Loucy (cell line): Measurements from ENCODE around the gene SLITRK2.

Experiments
- H2AFZ ChIP-seq: fragments of 200-600 bp; sonication (generic); 2 replicates; pipeline ENCODE4 v1.6.0; 2016; ENCODE audit warnings: antibody characterized with exemption, mild to moderate bottlenecking, low read length, moderate library complexity
- H3F3A ChIP-seq: fragments of 200-600 bp; 2 replicates; pipeline ENCODE4 v1.6.0; 2016; ENCODE audit warnings: antibody characterized with exemption, low read depth, mild to moderate bottlenecking
- H3K27me3 ChIP-seq: fragments of 200-600 bp; sonication (generic); 2 replicates; pipeline ENCODE4 v1.6.1; 2014; ENCODE audit warnings: low read length, mild to moderate bottlenecking; ENCODE audit not compliant: insufficient read depth, poor library complexity, severe bottlenecking
- H3K36me3 ChIP-seq: fragments of 200-600 bp; sonication (generic); 2 replicates; pipeline ENCODE4 v1.6.1; 2016; ENCODE audit warnings: low read length; ENCODE audit not compliant: insufficient read depth
- H3K4me1 ChIP-seq: fragments of 200-600 bp; sonication (generic); 2 replicates; pipeline ENCODE4 v1.5.1; 2014; ENCODE audit warnings: low read length, mild to moderate bottlenecking; ENCODE audit not compliant: insufficient read depth, poor library complexity, severe bottlenecking
- H3K4me2 ChIP-seq: fragments of 200-600 bp; sonication (generic); 2 replicates; pipeline ENCODE4 v1.6.0; 2014; ENCODE audit warnings: antibody characterized with exemption, low read length, low read depth, mild to moderate bottlenecking; ENCODE audit not compliant: poor library complexity, severe bottlenecking
- H3K4me3 ChIP-seq: fragments of 200-600 bp; sonication (generic); 2 replicates; pipeline ENCODE4 v1.5.1; 2014; ENCODE audit warnings: low read length, mild to moderate bottlenecking, mixed read lengths; ENCODE audit not compliant: poor library complexity, severe bottlenecking
- H3K79me2 ChIP-seq: fragments of 200-600 bp; sonication (generic); 2 replicates; pipeline ENCODE4 v1.6.1; 2014; ENCODE audit warnings: low read length; ENCODE audit not compliant: insufficient read depth
- H3K9ac ChIP-seq: fragments of 200-600 bp; sonication (generic); 2 replicates; pipeline ENCODE4 v1.6.0; 2014; ENCODE audit warnings: mild to moderate bottlenecking, low read depth, low read length, moderate library complexity; ENCODE audit not compliant: poor library complexity, severe bottlenecking
- H3K9me2 ChIP-seq: fragments of 200-600 bp; sonication (generic); replicated peaks from 2 replicates; pipeline ENCODE4 v1.6.1; 2016; ENCODE audit warnings: low read depth, low read length, mixed read lengths
- H3K9me3 ChIP-seq: fragments of 200-600 bp; sonication (generic); 2 replicates; pipeline ENCODE4 v1.6.1; 2014; ENCODE audit warnings: mild to moderate bottlenecking, antibody characterized with exemption, low read length, low read depth; ENCODE audit not compliant: insufficient read depth
- H4K20me1 ChIP-seq: fragments of 200-600 bp; sonication (generic); 2 replicates; pipeline ENCODE4 v1.6.0; 2014; ENCODE audit warnings: antibody characterized with exemption, low read length, mild to moderate bottlenecking; ENCODE audit not compliant: insufficient read depth, poor library complexity, severe bottlenecking
- EZH2phosphoT487 ChIP-seq: fragments of 200-600 bp; IDR thresholded peaks from 2 replicates; pipeline ENCODE4 v1.6.1; 2018; ENCODE audit warnings: antibody characterized with exemption, mild to moderate bottlenecking, moderate library complexity, borderline replicate concordance
- TF ChIP-seq, protein P1 (sequence below): fragments of 200-600 bp; sonication (generic); conservative IDR thresholded peaks from 2 replicates; pipeline ENCODE4 v1.5.1; 2014; ENCODE audit warnings: mild to moderate bottlenecking, antibody characterized with exemption, low read length

The SLITRK2 gene

DNA sequence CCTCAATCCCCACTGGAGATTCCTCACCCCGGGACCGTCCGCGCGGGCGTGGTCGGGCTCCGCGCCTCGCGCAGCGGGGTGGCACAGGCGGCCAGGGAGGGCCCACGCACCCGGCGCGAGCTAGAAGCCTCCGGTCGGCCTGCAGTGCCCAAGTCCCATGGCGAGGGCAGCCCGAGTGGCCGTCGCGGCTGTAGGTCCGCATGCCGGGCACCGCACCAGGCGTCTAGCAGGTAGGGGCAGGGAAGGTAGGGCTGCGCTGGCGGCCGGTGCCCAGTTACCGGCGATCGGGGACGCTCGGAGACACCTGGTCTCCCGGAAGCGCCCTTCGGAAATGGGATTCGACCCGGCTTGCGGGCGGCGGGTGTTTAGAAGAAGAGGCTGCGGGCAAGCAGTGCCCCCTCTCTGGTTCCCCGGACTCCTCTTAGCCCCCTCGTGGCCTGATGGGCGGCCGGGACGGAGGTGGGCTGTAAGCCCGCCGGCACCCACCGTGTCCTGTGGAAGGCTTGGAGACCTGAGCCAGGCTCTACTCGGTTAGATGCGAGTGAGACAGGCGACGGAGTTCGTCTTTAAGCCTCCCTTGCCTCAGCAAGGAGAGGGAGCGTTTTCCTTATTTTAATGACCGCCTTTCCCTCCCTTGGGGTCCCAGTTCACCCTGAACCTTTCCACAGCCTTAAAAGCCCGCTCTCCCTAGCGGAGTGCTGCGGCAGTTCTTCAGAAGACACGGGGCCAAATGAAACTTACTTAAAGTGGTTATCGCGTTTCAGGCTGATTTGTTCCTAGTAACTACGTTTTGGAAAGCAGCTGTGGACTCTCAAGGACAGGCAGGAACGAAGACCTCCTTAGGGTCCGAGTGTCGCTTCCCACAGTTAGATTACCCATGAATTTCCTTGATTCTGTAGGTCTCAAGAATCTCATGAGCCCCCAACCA is 821 bp downstream of the SLITRK2 start:
- Histone ChIP-seq H3K36me3 (no peaks in the 10 kb centered on the region), H3K9me3 (no peaks in the 10 kb centered on the region), H3F3A (no peaks in the 10 kb centered on the region), H3K79me2 (no peaks in the 10 kb centered on the region), H3K27me3 (no peaks in the 10 kb centered on the region), H3K4me3 (no peak overlapping the region), H3K4me2 (no peak overlapping the region), H4K20me1 (no peaks in the 10 kb centered on the region), H3K9me2 (no peaks in the 10 kb centered on the region), H3K4me1 (no peaks in the 10 kb centered on the region), H2AFZ (no peak overlapping the region), H3K9ac (no peak overlapping the region)
- TF ChIP-seq, protein P1, sequence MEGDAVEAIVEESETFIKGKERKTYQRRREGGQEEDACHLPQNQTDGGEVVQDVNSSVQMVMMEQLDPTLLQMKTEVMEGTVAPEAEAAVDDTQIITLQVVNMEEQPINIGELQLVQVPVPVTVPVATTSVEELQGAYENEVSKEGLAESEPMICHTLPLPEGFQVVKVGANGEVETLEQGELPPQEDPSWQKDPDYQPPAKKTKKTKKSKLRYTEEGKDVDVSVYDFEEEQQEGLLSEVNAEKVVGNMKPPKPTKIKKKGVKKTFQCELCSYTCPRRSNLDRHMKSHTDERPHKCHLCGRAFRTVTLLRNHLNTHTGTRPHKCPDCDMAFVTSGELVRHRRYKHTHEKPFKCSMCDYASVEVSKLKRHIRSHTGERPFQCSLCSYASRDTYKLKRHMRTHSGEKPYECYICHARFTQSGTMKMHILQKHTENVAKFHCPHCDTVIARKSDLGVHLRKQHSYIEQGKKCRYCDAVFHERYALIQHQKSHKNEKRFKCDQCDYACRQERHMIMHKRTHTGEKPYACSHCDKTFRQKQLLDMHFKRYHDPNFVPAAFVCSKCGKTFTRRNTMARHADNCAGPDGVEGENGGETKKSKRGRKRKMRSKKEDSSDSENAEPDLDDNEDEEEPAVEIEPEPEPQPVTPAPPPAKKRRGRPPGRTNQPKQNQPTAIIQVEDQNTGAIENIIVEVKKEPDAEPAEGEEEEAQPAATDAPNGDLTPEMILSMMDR = no peak
- TF ChIP-seq EZH2phosphoT487 = no peak

DNA sequence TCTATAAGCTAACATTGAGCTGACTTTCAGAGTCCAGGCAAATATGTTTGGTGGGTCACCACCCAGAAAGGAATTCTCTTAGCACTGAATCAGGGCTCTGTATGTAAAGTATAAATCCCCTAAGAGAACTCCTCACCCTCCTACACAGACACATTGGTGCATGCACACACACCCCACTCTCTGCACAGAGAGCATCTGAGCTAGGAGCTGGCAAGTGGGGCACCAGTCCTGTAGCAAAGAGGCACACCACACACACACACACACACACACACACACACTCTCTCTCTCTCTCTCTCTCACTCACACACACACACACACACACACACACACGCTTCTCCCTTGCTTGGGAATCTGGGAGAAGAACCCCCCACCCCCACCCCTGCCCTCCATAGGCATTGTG is 3.2 kb downstream of the SLITRK2 start:
- Histone ChIP-seq H3K9me2 (no peaks in the 10 kb centered on the region), H3K4me2 (no peak overlapping the region), H3K9ac (no peak overlapping the region), H3K4me1 (no peaks in the 10 kb centered on the region), H3K4me3 (no peak overlapping the region), H3K36me3 (no peaks in the 10 kb centered on the region), H3K27me3 (no peaks in the 10 kb centered on the region), H4K20me1 (no peaks in the 10 kb centered on the region), H3K9me3 (no peaks in the 10 kb centered on the region), H3F3A (no peaks in the 10 kb centered on the region), H2AFZ (no peak overlapping the region), H3K79me2 (no peaks in the 10 kb centered on the region)
- TF ChIP-seq, protein P1 = no peak
- no peak for TF ChIP-seq EZH2phosphoT487

DNA sequence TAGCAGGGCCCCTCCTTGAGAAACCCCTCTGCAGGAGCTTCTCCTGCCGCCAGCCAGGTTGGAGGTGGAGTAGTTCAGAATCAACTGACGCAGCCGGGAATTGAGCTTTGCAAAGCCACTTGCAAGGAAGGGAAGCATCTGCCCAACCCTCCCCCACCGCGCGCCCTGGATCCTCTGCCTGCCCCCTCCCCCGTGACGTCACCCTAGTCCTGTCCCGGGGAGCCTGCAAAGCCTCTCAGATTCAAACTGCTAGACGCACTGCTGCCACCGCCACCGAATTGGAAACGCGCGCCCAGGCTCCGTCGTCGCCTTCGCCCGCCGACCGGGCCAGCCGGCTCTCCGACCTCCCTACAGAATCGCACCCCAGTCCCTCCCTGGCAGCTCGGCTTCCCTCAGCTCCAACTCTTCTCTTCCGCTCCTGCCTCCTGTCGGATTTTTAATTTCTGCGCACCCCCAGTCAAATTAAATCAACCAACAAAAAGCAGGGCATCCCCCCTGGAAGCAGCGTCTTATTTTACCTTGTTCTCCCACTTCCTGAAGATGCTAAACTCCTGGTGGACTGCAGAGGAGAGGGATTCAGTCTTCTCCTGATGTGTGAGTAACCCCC is 3.8 kb downstream of the SLITRK2 start:
- no peaks in the 10 kb centered on the region for H3K36me3 ChIP-seq
- no peaks in the 10 kb centered on the region for H3K4me1 ChIP-seq
- no peak overlapping the region for H3K4me3 ChIP-seq
- H3F3A ChIP-seq = no peaks in the 10 kb centered on the region
- TF ChIP-seq, protein P1 = no peak
- no peak for TF ChIP-seq EZH2phosphoT487
- H3K9me3 ChIP-seq = no peaks in the 10 kb centered on the region
- no peaks in the 10 kb centered on the region for H3K9me2 ChIP-seq
- no peak overlapping the region for H3K4me2 ChIP-seq
- H3K79me2 ChIP-seq = no peaks in the 10 kb centered on the region
- H3K27me3 ChIP-seq = no peaks in the 10 kb centered on the region
- H2AFZ ChIP-seq = no peak overlapping the region
- no peaks in the 10 kb centered on the region for H4K20me1 ChIP-seq
- H3K9ac ChIP-seq = no peak overlapping the region
